NCI-H187 treated with DMSO at 0.1 percent for 48 hours (cell line): ENCODE data around the gene DOCK2.

Source experiments
- DNase-seq: peaks from one replicate; lab custom pipeline; 2025; lab: John Stamatoyannopoulos, UW

The DOCK2 gene

DNA sequence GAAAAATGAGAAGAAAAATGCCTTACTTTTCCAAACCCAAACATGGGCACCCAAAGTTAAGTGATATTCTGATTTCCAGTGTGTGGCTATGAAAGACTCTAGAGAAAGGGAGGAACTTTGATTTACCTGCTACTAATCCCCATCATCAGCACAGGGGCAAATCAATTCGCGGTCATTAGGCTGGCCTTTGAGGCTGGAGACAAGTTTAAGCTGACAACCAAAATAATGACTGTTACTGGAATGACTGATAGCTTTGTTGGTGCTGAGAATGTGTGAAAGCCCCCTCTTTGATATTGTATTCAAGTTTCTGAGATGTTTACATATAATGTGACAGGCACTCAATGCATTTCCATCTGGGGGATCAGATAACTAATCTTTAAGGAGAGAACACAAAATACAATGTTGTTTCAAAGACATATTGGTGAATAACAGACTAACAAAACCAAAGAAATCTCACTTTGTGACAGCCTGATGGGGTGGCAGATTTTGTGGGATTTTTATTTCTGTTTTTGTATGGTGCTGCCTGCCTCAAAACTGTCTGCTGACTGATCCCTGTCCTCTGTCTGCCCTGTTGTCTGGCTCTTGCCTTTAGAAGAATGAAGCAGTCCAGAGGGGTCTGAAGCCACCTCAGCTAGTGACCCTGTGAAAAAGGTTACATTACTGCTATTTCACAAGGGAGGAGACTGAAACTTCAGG lies 355.9 kb downstream of the DOCK2 start:
- no peak for DNase-seq

DNA sequence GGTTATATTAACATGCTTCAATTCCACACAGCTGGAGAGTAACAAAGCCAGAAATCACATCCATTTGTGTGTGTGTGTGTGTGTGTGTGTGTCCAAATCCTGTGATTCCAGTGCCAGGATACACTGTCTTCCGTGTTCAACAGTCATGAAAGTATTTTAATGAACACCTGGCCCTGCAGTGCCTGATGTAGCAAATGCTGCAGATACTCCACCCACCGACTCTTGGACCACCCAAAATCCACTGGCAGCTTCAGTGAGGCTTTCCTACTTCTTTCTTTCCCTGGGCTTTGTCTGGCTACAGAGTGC lies 356.4 kb downstream of the DOCK2 start:
- DNase-seq: no peak

DNA sequence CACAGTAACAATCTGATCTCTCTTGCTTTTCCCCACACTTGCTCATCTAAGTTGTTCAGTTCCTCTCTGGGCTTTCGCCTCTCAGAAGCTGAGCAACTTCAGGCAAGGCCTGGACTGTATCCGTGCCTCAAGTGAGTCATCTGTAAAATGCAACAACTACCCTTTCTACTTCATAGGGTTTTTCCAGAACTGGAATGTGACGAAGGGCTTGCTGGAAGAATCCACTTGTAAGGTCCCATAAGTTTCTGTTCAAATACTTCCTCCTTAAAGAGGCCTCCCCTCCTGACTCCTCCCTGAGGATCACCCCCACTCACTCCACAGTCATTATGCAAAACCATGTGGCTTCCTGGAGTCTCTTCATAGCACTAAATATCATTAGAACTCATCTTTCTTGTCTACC lies 360.7 kb downstream of the DOCK2 start:
- DNase-seq: no peak

DNA sequence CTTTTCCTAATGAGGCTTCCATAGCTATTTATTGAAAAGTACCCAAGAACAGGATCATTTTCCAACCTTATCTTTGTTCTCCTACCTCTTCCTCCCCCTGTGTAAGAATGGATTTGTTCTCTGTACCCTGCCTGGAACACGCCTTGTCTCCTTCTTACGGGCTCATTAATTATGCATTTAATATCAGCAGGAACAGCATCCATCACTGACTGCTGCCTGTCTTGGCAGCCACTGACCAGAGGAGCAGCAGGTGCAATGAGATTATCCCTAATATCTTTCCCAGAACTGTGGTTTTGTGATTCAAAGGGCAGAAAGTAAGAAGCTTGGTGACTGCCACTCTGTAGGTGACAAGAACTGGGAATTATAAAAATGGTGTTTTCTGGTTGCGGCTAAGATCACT lies 362.5 kb downstream of the DOCK2 start:
- no peak for DNase-seq

- no peak for DNase-seq
Measured at GRCh38 chr5:170000155-170000554, 363.1 kb downstream of the DOCK2 start.

GRCh38 chr5:170006021-170006420 lies 368.9 kb downstream of the DOCK2 start:
- DNase-seq: no peak

DNA sequence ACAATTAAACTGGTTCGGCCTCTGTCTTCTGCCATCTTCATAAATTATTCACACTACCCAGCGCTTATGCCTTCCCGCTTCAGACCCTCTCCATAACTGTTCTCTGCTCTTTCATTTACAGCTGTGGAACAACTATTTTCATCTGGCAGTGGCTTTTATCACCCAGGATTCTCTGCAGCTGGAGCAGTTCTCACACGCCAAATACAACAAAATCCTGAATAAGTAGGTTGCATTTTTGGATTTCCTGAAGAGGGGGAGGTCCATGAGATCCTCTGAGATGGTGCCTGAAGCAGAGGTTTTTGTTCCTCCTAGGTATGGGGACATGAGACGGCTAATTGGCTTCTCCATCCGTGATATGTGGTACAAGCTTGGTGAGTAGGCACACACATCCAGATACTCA lies 371.3 kb downstream of the DOCK2 start:
- no peak for DNase-seq

DNA sequence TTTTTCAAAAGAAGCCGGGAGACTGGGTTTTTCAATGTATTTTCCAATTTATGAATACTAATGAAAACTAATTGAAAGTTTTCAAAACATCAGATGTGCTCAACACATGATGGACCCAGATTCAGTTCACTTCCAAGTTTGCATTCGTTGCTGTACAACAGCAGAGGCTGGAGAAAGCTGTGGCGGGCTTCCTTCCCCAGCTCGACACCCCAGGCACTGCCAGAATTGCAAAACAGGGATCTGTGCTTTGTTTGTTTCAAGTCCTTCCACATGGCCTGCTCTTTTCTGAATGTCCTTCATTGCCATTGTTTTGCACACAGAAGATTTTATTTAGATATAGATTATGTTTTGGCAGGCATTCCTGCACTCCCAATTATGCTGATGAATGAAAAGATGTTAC lies 373.5 kb downstream of the DOCK2 start:
- no peak for DNase-seq

GRCh38 chr5:170011751-170012150 lies 374.7 kb downstream of the DOCK2 start:
- DNase-seq: no peak

DNA sequence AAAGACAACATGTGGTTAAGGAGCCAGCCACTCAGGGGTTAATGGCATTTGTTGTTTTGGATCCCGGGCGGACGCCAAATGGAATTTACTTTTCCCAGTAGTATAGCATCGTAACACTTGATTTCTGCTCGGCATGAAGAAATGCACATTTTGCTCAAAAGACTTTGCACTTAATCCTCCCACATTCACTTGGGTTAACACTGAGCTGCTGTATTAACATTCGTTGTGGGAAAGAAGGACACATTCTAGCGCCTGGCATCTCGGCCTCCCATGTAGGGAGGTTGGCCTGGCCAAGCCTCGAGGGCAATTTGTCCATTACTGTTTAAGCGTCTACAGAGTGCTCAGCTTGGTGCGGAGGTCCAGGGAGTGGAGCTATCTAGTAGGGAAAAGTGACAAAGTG lies 375.5 kb downstream of the DOCK2 start:
- DNase-seq: no peak

GRCh38 chr5:170020423-170020822 lies 383.3 kb downstream of the DOCK2 start:
- DNase-seq: no peak

GRCh38 chr5:170021506-170021905 lies 384.4 kb downstream of the DOCK2 start:
- DNase-seq: no peak

GRCh38 chr5:170025853-170026252 lies 388.8 kb downstream of the DOCK2 start:
- DNase-seq: no peak

- DNase-seq: no peak
Measured at GRCh38 chr5:170028124-170028523, 391.0 kb downstream of the DOCK2 start.

GRCh38 chr5:170034231-170034630 lies 397.2 kb downstream of the DOCK2 start:
- no peak for DNase-seq

DNA sequence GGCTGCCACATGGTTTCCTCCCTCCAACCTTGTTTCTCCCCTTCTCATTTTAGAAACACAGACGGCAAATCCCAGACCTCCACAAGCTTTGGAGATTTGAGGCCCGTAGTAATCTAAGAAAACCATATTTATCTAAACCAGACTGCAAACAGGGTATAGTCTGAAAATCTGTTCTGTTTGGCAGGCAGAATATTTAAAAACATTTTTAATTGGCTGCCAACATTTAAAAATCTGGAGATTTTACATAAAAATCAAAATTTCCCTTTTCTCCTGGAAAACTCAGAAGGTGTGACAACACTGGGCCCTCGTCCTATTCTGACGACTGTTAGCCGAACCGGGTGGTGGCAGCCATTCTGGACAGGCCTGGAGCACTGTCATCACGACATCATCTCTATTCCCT lies 401.2 kb downstream of the DOCK2 start:
- DNase-seq: no peak

GRCh38 chr5:170039830-170040229 lies 402.8 kb downstream of the DOCK2 start:
- DNase-seq: no peak

DNA sequence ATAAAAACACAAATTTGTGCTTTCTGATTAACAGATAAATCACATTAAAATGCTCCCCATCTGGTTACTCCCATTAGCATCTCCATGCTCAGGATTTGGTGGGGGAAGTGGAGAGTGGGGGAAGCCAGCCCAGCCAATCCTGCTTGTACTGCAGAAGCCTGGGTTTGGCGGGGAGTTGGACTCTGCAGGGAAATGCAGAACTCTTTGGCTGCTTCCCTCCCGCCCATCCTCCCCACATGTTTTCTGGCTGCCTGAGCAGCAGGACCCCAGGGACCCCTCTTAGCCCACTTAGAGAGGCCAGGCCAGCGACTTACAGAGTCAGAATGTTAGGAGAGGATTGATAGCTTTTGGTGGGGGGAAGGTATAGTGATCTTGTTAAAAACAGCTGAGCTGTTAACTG lies 409.2 kb downstream of the DOCK2 start:
- no peak for DNase-seq

- DNase-seq: no peak
Measured at GRCh38 chr5:170049713-170050112, 412.6 kb downstream of the DOCK2 start.

- no peak for DNase-seq
Measured at GRCh38 chr5:170053896-170054295, 416.8 kb downstream of the DOCK2 start.

DNA sequence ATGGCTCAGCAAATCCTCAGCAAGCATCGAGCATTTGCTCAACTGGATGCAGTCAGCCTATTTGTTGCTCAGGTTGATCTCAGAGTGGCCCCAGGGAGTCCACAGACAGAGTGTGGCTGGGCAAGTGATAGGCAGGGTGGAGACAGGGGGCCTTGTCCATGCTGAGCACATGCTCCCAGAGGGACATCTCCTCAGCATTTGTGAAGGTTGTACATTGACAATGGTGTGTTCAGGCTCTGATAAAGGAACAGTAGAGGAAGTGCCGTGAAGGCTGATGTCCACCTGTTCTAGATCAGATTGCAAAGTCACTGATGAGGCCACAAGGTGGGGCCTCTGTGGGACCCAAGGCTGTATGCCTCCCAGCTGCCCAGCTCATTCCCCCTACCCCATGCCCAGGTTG lies 418.5 kb downstream of the DOCK2 start:
- no peak for DNase-seq

GRCh38 chr5:170056561-170057267 lies 419.6 kb downstream of the DOCK2 start:
- no peak for DNase-seq

DNA sequence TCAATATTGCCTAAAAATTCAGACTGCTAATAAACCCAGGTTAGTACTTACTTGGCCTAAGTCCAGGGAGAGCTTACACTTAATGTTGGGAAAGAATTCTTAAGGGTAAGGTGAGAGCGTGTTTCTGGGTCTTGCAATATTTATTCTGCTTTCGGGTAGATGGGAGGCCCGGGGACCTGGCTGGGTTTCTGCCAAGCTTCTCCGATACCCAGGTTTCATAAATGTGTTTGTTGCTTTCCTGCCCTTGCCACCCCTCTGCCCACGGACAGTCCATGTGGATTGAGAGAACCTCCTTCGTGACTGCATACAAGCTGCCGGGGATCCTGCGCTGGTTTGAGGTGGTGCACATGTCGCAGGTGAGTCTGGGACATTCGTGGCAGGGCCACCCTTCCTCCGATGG lies 420.2 kb downstream of the DOCK2 start:
- DNase-seq: no peak

DNA sequence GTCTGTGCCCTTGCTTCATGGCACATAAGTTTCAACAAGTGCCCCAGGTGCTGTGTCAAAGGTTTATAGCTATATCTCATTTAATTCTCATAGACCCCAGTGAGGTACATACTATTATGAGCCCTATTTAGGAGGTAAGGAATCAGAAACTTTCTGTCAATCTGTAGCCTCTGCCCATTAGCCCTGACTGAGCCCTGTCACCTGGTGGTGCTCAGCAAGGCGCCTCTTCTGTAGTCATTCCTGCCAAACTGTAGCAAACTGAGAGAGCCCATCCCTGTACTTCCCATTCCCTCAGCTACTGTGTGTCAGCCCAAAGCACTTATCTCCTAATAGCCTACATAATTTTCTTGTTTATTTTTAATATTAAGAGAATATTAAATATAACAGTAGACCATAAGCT lies 422.1 kb downstream of the DOCK2 start:
- DNase-seq: no peak
